G401 (cell line): ENCODE data around the gene ADGRL1. TPM values are rescaled to one million over a fixed set of nuclear protein-coding genes. Genes with fewer than 3 reads are reported as not detected.

Experiments used
- DNase-seq: peaks from one replicate; pipeline ENCODE4 v3.0.0-alpha.2; 2015; ENCODE audit warnings: low spot score
- in situ Hi-C: cut with HindIII; loops from 2 replicates; pipeline ENCODE4 v1.10.0; 2016; ENCODE audit warnings: low sequenced_read_pairs, mixed read lengths
- total RNA-seq: library from RNA; depleted of rRNA; stranded (reverse); fragments of >200 nt; shearing (Covaris generic); gene quantifications from 2 replicates; pipeline ENCODE4 v1.2.3, GENCODE V29; 2014

The ADGRL1 gene
- total RNA-seq, 1 experiment from 2014 or later: 20.5 TPM

GRCh38 chr19:14120497-14120780 is 85.5 kb downstream of the ADGRL1 start:
- DNase-seq: no peak
- in situ Hi-C loops: no loop called here

- in situ Hi-C loops: no loop called here
- DNase-seq: no peak
These were observed 86.1 kb downstream of the ADGRL1 start for GRCh38 chr19:14119644-14120496.

- in situ Hi-C loops: no loop called here
- no peak for DNase-seq
These were observed 86.8 kb downstream of the ADGRL1 start for GRCh38 chr19:14119146-14119545.

GRCh38 chr19:14118165-14119051 is 87.6 kb downstream of the ADGRL1 start:
- in situ Hi-C loops: no loop called here
- DNase-seq: peak; percentile 70

- DNase-seq: peak; percentile 98
- in situ Hi-C loops: no loop called here
These were observed 88.3 kb downstream of the ADGRL1 start, which contains the start of gene PRKACA for GRCh38 chr19:14117668-14118164. TSS of gene PRKACA (minus strand) at chr19:14117762. CDS start at chr19:14117547, 215 bp downstream.

GRCh38 chr19:14116918-14117578 is 88.9 kb downstream of the ADGRL1 start:
- in situ Hi-C loops: no loop called here
- no peak for DNase-seq

GRCh38 chr19:14116525-14116917 is 89.4 kb downstream of the ADGRL1 start:
- no peak for DNase-seq
- in situ Hi-C loops: no loop called here

- DNase-seq: no peak
- in situ Hi-C loops: no loop called here
These were observed 90.2 kb downstream of the ADGRL1 start for GRCh38 chr19:14115756-14116155.

GRCh38 chr19:14114854-14115253 is 91.1 kb downstream of the ADGRL1 start:
- DNase-seq: no peak
- in situ Hi-C loops: no loop called here

- in situ Hi-C loops: no loop called here
- no peak for DNase-seq
These were observed 91.5 kb downstream of the ADGRL1 start for GRCh38 chr19:14114439-14114838.

- in situ Hi-C loops: no loop called here
- DNase-seq: no peak
These were observed 92.1 kb downstream of the ADGRL1 start for GRCh38 chr19:14113762-14114414.

GRCh38 chr19:14112809-14113385 is 93.1 kb downstream of the ADGRL1 start:
- no peak for DNase-seq
- in situ Hi-C loops: no loop called here

GRCh38 chr19:14112051-14112808 is 93.7 kb downstream of the ADGRL1 start:
- DNase-seq: no peak
- in situ Hi-C loops: no loop called here

GRCh38 chr19:14111486-14111885 is 94.5 kb downstream of the ADGRL1 start:
- DNase-seq: no peak
- in situ Hi-C loops: no loop called here

- DNase-seq: no peak
- in situ Hi-C loops: no loop called here
These were observed 95.3 kb downstream of the ADGRL1 start for GRCh38 chr19:14110650-14111049.

- in situ Hi-C loops: no loop called here
- DNase-seq: no peak
These were observed 98.1 kb downstream of the ADGRL1 start for GRCh38 chr19:14107581-14108461.

- no peak for DNase-seq
- in situ Hi-C loops: no loop called here
These were observed 99.1 kb downstream of the ADGRL1 start for GRCh38 chr19:14106840-14107239.
